UCSD-AML1 (cell line): Measurements from ENCODE around the gene FSTL3.

ENCODE experiments used
- DNase-seq: peaks from one replicate; lab custom pipeline; 2025; ENCODE audit not compliant: unreplicated experiment; lab: John Stamatoyannopoulos, UW

FSTL3 gene

GRCh38 chr19:644789-645188, 31.4 kb upstream of the FSTL3 start:
- no peak for DNase-seq

GRCh38 chr19:645912-646778, 30.0 kb upstream of the FSTL3 start:
- no peak for DNase-seq

- no peak for DNase-seq
Observed at GRCh38 chr19:646779-647565, 29.2 kb upstream of the FSTL3 start.

- no peak for DNase-seq
Observed at GRCh38 chr19:647566-648284, 28.5 kb upstream of the FSTL3 start.

GRCh38 chr19:648305-648704, 27.9 kb upstream of the FSTL3 start:
- no peak for DNase-seq

GRCh38 chr19:648904-649801, 27.0 kb upstream of the FSTL3 start:
- DNase-seq, result no peak

GRCh38 chr19:650121-650520, 26.1 kb upstream of the FSTL3 start:
- DNase-seq, result no peak

GRCh38 chr19:651114-651818, 24.9 kb upstream of the FSTL3 start:
- no peak for DNase-seq

GRCh38 chr19:651991-652390, 24.2 kb upstream of the FSTL3 start:
- no peak for DNase-seq

GRCh38 chr19:652467-653389, 23.5 kb upstream of the FSTL3 start:
- DNase-seq, result no peak

- no peak for DNase-seq
Observed at GRCh38 chr19:653425-653824, 22.8 kb upstream of the FSTL3 start.

- no peak for DNase-seq
Observed at GRCh38 chr19:655691-656090, 20.5 kb upstream of the FSTL3 start.

- no peak for DNase-seq
Observed at GRCh38 chr19:656751-657559, 19.2 kb upstream of the FSTL3 start.

- DNase-seq, result no peak
Observed at GRCh38 chr19:657611-658010, 18.6 kb upstream of the FSTL3 start.

GRCh38 chr19:658059-658839, 17.9 kb upstream of the FSTL3 start:
- no peak for DNase-seq

GRCh38 chr19:658916-659839, 17.0 kb upstream of the FSTL3 start:
- DNase-seq, result no peak
